AML-193 (cell line): Measurements from ENCODE around the gene CLIC3.
"Not testable (repeated sequence)": the region's sequence is repeated elsewhere in the genome, so short reads cannot be mapped to it uniquely, and the experiment has no call there.

ENCODE experiments used
- DNase-seq, 2 experiments: peaks; one replicate each; lab custom pipeline; 2025; lab: John Stamatoyannopoulos, UW

Gene CLIC3

GRCh38 chr9:136996361-136997292 lies at the start of gene CLIC3:
CLIC3 (minus strand) TSS chr9:136996568; CDS start chr9:136996543, 25 bp downstream.
- DNase-seq: no peak

DNA sequence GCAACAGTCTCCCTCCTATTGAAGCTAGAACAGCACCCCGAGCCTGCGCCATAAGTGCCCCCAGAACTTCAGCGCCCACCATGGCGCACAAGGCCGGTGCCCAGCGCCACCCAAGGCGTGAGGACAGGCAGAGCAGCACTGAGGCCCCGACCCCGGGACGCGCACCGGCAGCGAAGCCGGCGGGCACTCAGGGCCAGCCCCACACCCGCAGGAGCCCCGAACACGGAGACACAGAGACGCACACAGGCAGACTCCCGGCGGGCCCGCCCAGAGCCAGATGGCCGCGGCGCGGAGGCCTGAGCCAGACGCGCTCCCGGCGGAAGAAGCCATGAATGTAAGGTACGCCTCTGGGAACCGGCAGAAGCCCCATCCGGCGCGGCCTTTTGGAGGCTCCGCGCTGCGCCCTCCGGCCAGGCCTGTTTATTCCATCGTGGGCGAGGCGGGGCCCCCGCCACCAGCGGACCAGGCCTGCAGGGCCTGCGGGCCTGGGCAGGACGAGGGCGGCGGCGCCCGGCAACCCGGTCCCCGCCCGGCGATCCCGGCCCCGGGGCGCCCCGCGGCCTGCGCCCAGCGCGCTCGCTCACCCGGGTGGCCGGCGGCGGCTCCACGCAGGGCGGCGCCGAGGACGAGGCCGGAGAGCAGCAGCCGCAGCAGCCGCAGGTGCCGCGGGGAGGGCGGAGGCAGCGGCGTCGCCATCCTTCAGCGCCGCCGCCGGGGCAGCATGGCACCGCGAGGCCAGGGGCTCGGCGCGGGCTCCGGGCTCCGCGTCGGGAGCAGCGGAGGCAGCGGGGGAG lies 49.1 kb upstream of the CLIC3 start:
- DNase-seq: no peak

GRCh38 chr9:137044502-137045177 lies 48.3 kb upstream of the CLIC3 start:
- DNase-seq: no peak

DNA sequence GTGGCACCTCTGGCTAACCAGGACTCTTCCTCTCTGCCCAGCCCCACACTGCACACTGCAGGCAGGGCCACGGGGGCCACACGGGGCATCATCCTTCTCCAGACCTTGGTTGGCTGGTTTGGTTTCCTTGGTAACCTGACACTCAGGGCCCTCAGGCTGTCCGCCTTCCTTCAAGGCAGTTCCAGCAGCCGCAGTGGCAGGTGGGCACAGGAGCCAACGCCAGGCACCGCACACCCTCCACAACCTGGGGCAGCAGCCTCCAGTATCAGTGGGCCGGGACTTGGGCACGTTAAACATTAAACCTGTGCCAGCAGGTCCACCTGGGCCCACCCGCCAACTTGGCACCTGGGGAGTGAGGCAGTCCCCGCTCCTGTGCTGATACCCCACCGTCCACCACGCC lies 47.7 kb upstream of the CLIC3 start:
- DNase-seq: no peak

DNA sequence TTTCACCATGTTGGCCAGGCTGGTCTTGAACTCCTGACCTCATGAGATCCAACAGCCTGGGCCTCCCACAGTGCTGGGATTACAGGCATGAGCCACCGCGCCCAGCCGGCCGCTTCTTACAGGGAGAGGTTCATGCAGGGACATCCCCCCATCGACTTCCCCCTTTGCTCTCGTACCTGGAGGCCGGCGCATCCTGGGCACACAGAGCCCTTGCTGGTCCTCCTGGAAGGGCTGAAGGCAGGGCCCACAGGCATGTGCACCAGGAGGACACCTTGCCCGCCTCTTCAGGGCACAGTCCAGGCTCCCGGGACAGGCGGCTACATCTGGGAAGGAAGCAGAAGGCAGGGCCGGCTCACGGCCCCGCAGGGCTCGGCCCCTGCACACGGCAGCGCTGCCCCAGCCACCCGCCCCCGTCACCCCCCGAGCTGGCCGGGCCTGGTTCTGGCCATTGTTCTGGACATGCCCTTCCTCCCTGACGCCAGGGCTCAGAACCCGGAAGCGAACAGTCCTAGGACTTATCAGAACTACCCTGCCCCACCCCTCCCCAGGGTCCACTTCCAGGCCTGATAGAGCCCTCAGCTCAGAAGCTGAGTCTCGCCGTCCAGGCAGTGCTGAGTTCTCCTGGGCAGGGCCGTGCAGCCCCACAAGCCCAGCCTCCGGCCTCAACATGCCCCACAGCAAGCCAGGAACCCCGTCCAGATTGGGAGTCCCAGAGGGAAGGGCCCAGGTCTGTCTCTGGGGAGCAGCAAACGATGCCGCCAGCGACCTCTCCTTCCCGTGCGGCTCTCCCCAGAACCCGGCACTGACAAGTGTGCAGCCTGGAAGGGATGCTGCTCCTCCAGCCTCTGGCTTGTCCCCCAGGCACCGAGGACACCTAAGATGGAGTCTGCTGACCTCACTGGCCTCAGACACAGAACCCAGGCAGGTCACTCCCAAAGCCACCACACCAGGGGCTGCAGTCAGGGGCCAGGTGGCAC lies 46.7 kb upstream of the CLIC3 start:
- DNase-seq: no peak

DNA sequence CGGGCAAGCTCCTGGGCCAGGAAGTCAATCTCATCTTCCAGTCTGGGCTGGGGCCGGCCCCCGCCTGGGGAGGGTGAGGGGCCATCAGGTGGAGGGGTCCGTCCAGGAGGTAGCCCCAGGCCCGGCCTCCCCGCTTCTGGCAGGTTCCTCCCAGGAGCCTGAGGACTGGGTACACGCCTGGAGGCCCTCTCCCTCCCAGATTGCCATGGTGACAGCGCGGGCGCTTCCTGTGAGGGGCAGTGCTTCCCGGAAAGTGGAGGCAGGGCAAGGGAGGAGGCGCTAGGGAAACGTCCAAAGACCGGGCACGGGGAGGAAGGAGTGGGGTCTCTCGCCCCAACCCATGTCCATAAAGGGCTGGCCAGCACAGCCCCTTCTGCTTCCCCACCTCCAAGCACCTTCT lies 44.8 kb upstream of the CLIC3 start:
- no peak for DNase-seq

DNA sequence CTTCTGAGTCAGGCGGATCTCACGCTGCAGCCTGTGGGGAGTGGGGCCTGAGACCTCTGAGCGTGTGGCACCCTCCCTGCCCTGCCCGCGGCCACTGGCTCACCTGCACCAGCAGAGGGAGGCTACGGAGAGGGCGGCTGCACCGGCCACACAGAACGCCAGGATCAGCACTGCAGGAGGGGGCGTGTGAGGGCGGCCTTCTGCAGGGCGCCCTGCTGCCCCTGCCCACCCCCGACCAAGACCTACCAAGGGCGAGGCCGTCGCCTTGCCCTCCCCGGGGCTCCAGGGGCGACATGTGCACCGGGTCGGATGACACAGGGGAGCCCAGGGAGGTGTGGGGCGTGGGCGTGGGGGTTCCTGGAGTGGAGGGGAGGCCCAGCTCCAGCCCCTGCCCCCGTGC lies 44.2 kb upstream of the CLIC3 start:
- no peak for DNase-seq

GRCh38 chr9:137039611-137040366 lies 43.4 kb upstream of the CLIC3 start:
- DNase-seq: no peak

DNA sequence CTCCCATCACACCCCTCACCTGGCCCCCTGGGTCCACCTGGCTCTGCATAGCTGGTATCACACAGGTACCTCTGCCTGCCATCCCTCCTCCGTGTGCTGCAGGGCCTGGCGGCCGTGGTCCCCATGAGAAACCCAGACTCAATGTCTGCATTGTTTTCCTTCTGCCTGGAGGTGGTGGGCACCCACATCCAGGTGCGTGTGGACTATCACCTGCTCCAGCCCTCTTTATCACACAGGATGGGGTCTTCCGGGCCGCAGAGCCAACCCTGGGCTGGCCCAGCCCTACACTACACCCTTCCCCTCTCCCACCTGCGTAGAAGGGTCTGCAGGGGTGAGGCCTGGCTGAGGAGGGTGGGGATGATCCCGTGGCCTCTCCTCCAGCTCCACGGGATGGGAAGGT lies 42.5 kb upstream of the CLIC3 start:
- no peak for DNase-seq

DNA sequence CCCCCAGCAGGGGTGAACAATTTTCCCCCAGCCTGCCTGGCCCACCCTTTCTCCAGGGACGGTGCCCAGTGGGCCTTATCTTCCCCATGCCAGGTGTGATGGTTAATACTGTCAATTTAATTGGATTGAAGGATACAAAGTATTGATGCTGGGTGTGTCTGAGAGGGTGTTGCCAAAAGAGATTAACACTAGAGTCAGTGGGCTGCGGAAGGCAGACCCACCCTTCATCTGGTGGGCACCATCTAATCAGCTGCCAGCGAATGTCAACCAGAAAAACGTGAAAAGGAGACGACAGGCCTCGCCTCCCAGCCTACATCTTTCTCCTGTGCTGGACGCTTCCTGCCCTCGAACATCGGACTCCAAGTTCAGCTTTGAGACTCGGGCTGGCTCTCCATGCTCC lies 41.1 kb upstream of the CLIC3 start:
- DNase-seq: no peak

- no peak for DNase-seq
Observed at GRCh38 chr9:137037035-137037434, 40.7 kb upstream of the CLIC3 start.

DNA sequence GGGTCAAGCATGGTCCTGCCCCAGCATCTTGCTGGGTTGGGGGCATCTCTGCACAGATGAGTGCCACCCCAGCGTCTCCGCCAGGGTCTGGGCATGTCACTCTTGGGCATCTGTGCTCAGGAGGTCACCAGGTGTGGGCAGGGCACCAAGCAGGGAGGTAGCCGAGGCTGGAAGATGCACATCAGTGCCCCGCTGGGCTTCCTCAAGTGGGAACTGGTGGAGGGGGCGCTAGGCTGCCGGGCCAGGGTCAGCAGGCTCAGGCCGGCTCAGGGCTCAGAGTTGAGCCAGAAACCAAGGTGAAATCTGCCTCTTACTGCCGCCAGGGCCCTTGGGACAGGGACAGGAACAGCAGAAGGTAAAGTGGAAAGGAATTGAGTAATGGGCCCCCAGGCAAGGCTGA lies 39.6 kb upstream of the CLIC3 start:
- no peak for DNase-seq

- DNase-seq: no peak
Observed at GRCh38 chr9:137035507-137035834, 39.1 kb upstream of the CLIC3 start.

DNA sequence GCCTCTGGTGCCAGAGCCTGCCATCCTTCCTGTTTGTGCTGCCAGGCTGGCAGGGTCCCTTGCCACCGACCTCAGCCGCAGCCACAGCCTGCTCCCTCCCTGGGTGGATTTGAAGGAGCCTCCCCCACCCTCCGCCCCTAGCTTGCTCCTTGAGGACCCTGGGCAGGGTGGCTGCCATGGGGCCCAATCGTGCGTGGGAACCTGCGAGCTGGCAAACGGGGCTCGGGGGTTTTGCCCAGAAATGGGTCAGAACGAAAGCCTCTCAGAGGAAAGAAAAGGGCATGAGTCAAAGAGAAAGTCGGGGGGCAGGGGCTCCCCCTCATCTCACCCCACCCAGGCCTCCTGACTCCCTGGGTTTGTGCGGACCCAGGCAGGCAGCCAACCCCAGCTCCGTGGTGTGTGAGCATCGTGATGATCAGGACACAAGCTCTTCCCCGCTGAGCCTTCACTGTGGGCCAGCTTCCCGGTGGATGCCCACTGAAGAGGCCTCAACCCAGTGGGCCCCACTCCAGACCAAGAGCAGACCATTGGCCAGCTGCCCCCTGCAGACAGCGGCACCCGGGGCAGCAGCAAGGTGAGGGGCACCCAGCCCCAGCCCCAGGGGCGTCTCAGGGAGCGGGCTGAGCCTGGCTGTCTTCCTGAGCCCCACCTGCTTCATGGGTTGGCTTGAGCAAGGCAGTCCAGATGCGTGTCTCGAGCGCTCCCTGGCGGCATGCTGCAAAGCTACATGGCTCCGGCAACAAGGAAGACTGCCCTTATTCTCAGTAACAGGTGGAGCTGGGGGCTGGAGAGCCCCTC lies 38.5 kb upstream of the CLIC3 start:
- peak; percentile 77 to 84 for DNase-seq

DNA sequence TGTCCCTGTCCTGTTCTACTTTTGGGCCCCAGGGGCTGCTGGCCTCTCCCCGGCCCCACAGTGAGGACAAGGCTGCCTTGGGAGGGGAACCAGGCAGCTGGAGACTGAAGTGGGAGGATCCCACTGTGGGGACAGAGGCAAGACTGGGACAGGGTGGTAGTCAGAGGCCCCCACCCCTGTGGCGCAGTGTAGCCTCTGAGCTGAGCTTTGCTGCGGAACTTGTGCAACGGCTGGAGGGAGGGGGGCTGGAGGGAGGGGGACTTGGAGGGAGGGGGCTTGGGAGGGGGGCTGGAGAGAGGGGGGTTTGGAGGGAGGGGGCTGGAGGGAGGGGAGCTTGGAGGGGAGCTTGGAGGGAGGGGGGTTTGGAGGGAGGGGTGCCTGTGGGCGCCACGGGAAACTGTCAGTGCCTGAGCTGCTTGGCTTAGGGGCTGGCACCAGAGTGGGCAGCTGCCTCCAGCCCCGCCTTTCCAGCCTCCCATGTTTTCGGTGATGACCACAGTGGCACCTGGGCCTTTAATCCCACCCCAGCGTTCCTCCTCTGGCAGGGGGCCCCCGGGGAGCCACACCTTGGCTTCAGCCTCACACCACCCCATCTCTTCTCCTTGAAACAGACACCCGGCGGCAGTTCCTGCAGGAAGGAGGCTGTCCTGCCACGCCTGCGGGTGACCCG lies 37.8 kb upstream of the CLIC3 start:
- peak; percentile 78 to 79 for DNase-seq

GRCh38 chr9:137033481-137033880 lies 37.1 kb upstream of the CLIC3 start:
- not testable (repeated sequence) for DNase-seq

GRCh38 chr9:137032858-137033257 lies 36.5 kb upstream of the CLIC3 start:
- DNase-seq: peak; percentile 92 to 95

- peak; percentile 42 to 58 for DNase-seq
Observed at GRCh38 chr9:137031904-137032640, 35.7 kb upstream of the CLIC3 start, which contains the start of gene FUT7. FUT7 (minus strand) TSS chr9:137032088; CDS start chr9:137031991, 97 bp downstream.
